Common myeloid progenitor, CD34-positive (primary cell): ENCODE measurements around the gene DPH7.

Experiments used
- CTCF ChIA-PET: fragments of 350-600 bp; sonication (Branson Sonifier 250); formaldehyde crosslinking; loops from one replicate; lab custom pipeline; 2021; ENCODE audit warnings: antibody characterized with exemption; lab: Charles Lee
- POLR2A ChIA-PET: fragments of 350-600 bp; sonication (Branson Sonifier 250); formaldehyde crosslinking; loops from one replicate; lab custom pipeline; 2021; ENCODE audit warnings: antibody characterized with exemption; lab: Charles Lee
- DNase-seq, 3 donors: peaks; one replicate each; pipeline versions ENCODE4 v3.0.0 to v3.0.0-alpha.2; 2013
- H3K27ac ChIP-seq, 2 experiments: 1 replicate in 1 of 2; 2 replicates in 1 of 2; pipeline ENCODE4 v1.7.0; 2013; ENCODE audit warnings: inconsistent platforms in 2 of 2, low read length in 2 of 2, mild to moderate bottlenecking in 2 of 2, low read depth in 1 of 2, moderate library complexity in 1 of 2; ENCODE audit not compliant: severe bottlenecking in 2 of 2, insufficient read depth in 1 of 2, poor library complexity in 1 of 2
- H3K27me3 ChIP-seq, 5 experiments: replicated peaks in 2 of 5; 1 replicate in 3 of 5; 2 replicates in 2 of 5; pipeline versions ENCODE4 v1.6.1 to v1.7.0; 2013; ENCODE audit warnings: low read length in 4 of 5, mild to moderate bottlenecking in 2 of 5, moderate library complexity in 2 of 5, inconsistent platforms in 1 of 5; ENCODE audit not compliant: insufficient read depth in 5 of 5, control insufficient read depth in 4 of 5
- H3K36me3 ChIP-seq, 4 experiments: 1 replicate in 2 of 4; 2 replicates in 2 of 4; pipeline versions ENCODE4 v1.6.1 to v1.7.0; 2013; ENCODE audit warnings: low read length in 3 of 4, control low read depth in 1 of 4, mild to moderate bottlenecking in 1 of 4; ENCODE audit not compliant: control insufficient read depth in 4 of 4, insufficient read depth in 4 of 4
- H3K4me1 ChIP-seq, 4 experiments: 1 replicate in 3 of 4; 2 replicates in 1 of 4; pipeline versions ENCODE4 v1.6.1 to v1.7.1; 2013; ENCODE audit warnings: low read length in 3 of 4, mild to moderate bottlenecking in 3 of 4, control low read depth in 1 of 4, inconsistent platforms in 1 of 4, moderate library complexity in 1 of 4; ENCODE audit not compliant: control insufficient read depth in 4 of 4, insufficient read depth in 4 of 4; ENCODE audit errors: control extremely low read depth in 1 of 4
- H3K4me3 ChIP-seq, 7 experiments: 1 replicate in 4 of 7; 2 replicates in 3 of 7; pipeline versions ENCODE4 v1.5.1 to v1.7.0; 2013; ENCODE audit warnings: mild to moderate bottlenecking in 7 of 7, low read length in 6 of 7, moderate library complexity in 6 of 7, inconsistent platforms in 2 of 7, low read depth in 2 of 7, control low read depth in 1 of 7; ENCODE audit not compliant: insufficient read depth in 4 of 7, control insufficient read depth in 1 of 7; ENCODE audit errors: extremely low read depth in 1 of 7
- H3K9me3 ChIP-seq, 5 experiments: 1 replicate in 4 of 5; 2 replicates in 1 of 5; pipeline versions ENCODE4 v1.6.1 to v1.7.1; 2013; ENCODE audit warnings: low read length in 4 of 5, mild to moderate bottlenecking in 2 of 5, inconsistent platforms in 1 of 5, low read depth in 1 of 5, moderate library complexity in 1 of 5; ENCODE audit not compliant: control insufficient read depth in 4 of 5, insufficient read depth in 2 of 5; ENCODE audit errors: control extremely low read depth in 1 of 5
- WGBS: methylation state at CpG from one replicate; pipeline ENCODE4 v1.1.5; 2013; ENCODE audit not compliant: insufficient coverage; 5-methylcytosine and 5-hydroxymethylcytosine counted together

DPH7 gene

GRCh38 chr9:137506702-137507171, 72.0 kb downstream of the DPH7 start:
- H3K27me3 ChIP-seq = no peaks in the 10 kb centered on the region
- H3K4me1 ChIP-seq = no peaks in the 10 kb centered on the region
- CTCF ChIA-PET = interaction anchor here (1.0 kb wide), 1 partner anchor 18 kb away, joined by 3 read pairs; no protein-coding TSS in a partner anchor
- peaks cover 0 to 2% (median 0%) of the 10 kb centered on the region in 5 experiments for H3K9me3 ChIP-seq
- H3K4me3 ChIP-seq = no peak overlapping the region
- DNase-seq = no peak
- 98% methylated on average over 26 of the region's 26 CpGs for WGBS
- no peaks in the 10 kb centered on the region for H3K36me3 ChIP-seq
- no peak overlapping the region for H3K27ac ChIP-seq
- POLR2A ChIA-PET = no interaction called here

- no peaks in the 10 kb centered on the region for H3K36me3 ChIP-seq
- no peaks in the 10 kb centered on the region for H3K4me1 ChIP-seq
- H3K27me3 ChIP-seq = no peaks in the 10 kb centered on the region
- ChIA-PET POLR2A (no interaction called here), CTCF (interaction anchor here (1.0 to 1.8 kb wide), 2 partner anchors 19 to 219 kb away, joined by 3 to 6 read pairs; no protein-coding TSS in a partner anchor)
- no peak for DNase-seq
- no peak overlapping the region for H3K4me3 ChIP-seq
- 96% methylated on average over 14 of the region's 15 CpGs for WGBS
- H3K27ac ChIP-seq = no peak overlapping the region
- H3K9me3 ChIP-seq = peaks cover 0 to 2% (median 0%) of the 10 kb centered on the region in 5 experiments
Observed at GRCh38 chr9:137506274-137506673, 72.5 kb downstream of the DPH7 start.

GRCh38 chr9:137505421-137506140, 73.1 kb downstream of the DPH7 start:
- no peaks in the 10 kb centered on the region for H3K4me1 ChIP-seq
- H3K27me3 ChIP-seq = no peaks in the 10 kb centered on the region
- no peak overlapping the region for H3K27ac ChIP-seq
- ChIA-PET CTCF (interaction anchor here (0.6 to 1.8 kb wide), 2 partner anchors 218 to 1472 kb away, joined by 3 to 6 read pairs; no protein-coding TSS in a partner anchor), POLR2A (no interaction called here)
- no peak overlapping the region for H3K4me3 ChIP-seq
- 94% methylated on average over 27 of the region's 28 CpGs for WGBS
- no peak for DNase-seq
- no peaks in the 10 kb centered on the region for H3K36me3 ChIP-seq
- H3K9me3 ChIP-seq = peaks cover 0 to 2% (median 0%) of the 10 kb centered on the region in 5 experiments
